Measurements from ENCODE around the gene L2HGDH.

L2HGDH gene

DNA sequence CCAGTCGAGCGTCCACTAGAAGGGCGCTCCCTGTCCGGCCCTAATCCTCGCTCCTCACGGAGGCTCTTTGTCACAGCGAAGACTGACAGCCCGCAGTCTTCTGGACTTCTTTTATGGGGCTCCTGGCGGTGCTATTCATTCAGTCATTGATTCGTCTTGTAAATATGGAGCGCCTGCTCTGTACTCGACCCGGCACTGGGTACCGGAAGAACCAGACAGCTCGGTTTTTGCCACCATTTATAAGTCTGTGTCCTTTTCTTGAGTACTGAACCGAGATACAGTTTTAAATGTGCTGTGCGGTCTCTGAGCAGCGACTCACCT is 665 bp upstream of the L2HGDH start:
- no peak for DNase-seq (ENCODE audit: insufficient read length, low spot score)
- TF ChIP-seq, protein P1, sequence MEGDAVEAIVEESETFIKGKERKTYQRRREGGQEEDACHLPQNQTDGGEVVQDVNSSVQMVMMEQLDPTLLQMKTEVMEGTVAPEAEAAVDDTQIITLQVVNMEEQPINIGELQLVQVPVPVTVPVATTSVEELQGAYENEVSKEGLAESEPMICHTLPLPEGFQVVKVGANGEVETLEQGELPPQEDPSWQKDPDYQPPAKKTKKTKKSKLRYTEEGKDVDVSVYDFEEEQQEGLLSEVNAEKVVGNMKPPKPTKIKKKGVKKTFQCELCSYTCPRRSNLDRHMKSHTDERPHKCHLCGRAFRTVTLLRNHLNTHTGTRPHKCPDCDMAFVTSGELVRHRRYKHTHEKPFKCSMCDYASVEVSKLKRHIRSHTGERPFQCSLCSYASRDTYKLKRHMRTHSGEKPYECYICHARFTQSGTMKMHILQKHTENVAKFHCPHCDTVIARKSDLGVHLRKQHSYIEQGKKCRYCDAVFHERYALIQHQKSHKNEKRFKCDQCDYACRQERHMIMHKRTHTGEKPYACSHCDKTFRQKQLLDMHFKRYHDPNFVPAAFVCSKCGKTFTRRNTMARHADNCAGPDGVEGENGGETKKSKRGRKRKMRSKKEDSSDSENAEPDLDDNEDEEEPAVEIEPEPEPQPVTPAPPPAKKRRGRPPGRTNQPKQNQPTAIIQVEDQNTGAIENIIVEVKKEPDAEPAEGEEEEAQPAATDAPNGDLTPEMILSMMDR (IDR thresholded peaks at IDR 0.05; ENCODE audit: insufficient read depth, missing control alignments) = no peak
- no peak for FAIRE-seq

- TF ChIP-seq, protein P1 (IDR thresholded peaks at IDR 0.05; ENCODE audit: insufficient read depth, missing control alignments) = no peak
- FAIRE-seq (no peak), DNase-seq (ENCODE audit: insufficient read length, low spot score) (no peak)
Observed at GRCh38 chr14:50311337-50311971, 575 bp downstream of the L2HGDH start.

DNA sequence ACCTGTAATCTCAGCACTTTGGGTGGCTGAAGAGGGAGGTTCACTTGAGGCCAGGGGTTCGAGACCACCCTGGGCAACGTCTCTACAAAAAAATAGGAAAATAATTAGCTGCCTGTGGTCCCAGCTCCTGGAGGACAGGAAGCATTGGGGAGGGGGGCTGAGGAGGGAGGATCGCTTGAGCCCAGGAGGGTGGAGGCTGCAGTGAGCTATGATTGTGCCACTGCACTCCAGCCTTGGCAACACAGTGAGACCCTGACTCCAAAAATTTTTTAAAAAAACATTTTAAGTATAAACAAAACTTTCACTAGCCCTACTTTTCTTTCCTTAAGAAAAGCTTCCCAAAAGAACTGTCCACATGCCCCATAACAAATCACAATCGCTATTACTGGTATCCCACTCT is 1.6 kb downstream of the L2HGDH start:
- TF ChIP-seq, protein P1 (IDR thresholded peaks at IDR 0.05; ENCODE audit: insufficient read depth, missing control alignments) = no peak
- DNase-seq (ENCODE audit: insufficient read length, low spot score) (no peak), FAIRE-seq (no peak)

DNA sequence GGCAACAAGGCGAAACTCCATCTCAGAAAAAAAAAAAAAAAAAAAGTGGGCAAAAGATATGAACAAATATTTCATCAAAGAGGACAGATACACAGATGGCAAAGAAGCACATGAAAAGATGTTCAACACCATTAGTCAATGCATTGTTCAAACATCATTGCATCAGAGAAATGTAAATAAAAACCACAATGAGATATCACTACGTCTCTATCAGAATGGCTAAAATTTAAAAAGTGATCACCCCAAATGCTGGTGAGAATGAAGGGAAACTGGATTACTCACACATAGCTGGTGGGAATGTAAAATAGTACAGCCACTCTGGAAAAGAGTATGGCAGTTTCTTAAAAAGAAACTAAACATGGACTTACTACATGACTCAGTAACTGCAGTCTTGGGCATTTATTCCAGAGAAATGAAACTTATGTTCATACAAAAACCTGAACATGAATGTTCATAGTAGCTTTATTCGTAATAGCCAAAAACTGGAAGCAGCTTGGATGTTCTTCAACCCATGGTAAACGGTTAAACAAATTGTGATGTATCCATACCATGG is 3.6 kb downstream of the L2HGDH start:
- FAIRE-seq (no peak), DNase-seq (ENCODE audit: insufficient read length, low spot score) (no peak)
- TF ChIP-seq, protein P1 (IDR thresholded peaks at IDR 0.05; ENCODE audit: insufficient read depth, missing control alignments) = no peak

DNA sequence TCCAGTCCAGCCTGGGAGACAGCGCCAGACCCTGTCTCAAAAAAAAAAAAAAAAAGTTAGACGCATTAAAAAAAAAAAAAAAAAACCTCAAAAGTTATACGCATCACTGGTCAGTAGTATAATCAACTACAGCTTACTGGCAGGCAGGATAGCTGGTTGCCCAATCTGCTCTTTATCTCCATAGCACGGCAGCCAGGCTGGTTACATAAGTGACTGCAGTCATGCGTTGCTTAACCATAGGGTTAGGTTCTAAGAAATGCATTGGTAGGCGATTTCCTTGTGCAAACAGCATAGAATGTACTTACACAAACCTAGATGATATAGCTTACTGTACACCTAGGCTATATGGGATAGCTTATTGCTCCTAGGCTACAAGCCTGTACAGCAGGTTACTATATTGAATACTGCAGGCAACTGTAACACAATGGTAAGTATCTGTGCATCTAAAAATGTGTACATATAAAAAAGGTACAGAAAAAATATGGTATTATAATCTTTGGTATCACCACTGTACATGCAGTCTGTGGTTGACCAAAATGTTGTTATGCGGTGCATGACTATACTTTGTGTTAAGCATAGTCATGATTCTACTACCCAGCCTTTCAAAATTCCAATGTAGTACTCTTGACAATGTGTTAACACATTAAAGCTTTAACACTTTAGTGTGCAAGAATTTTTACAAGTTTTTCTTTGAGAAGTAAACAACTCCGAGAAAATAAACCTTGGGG is 8.1 kb downstream of the L2HGDH start:
- no peak for DNase-seq (ENCODE audit: insufficient read length, low spot score)
- no peak for FAIRE-seq
- TF ChIP-seq, protein P1 (IDR thresholded peaks at IDR 0.05; ENCODE audit: insufficient read depth, missing control alignments) = no peak

GRCh38 chr14:50301914-50302313 is 10.1 kb downstream of the L2HGDH start:
- FAIRE-seq (no peak), DNase-seq (ENCODE audit: insufficient read length, low spot score) (no peak)
- TF ChIP-seq, protein P1 (IDR thresholded peaks at IDR 0.05; ENCODE audit: insufficient read depth, missing control alignments) = no peak

GRCh38 chr14:50299585-50299984 is 12.4 kb downstream of the L2HGDH start:
- TF ChIP-seq, protein P1 (IDR thresholded peaks at IDR 0.05; ENCODE audit: insufficient read depth, missing control alignments) = no peak
- FAIRE-seq (no peak), DNase-seq (ENCODE audit: insufficient read length, low spot score) (no peak)
